ENCODE results near the gene SELENOW. TPM values are rescaled to one million over a fixed set of nuclear protein-coding genes. Genes with fewer than 3 reads are reported as not detected.

The SELENOW gene
- total RNA-seq (2022; extraction: Qiagen RNA extraction) = 94.1 to 159 TPM (median 149 TPM) in 5 replicates

GRCh38 chr19:47778049-47778953 is at the start of gene SELENOW:
Gene SELENOW (plus strand): TSS chr19:47778703. CDS start chr19:47778786, 83 bp downstream.

GRCh38 chr19:47745010-47745901 is 33.2 kb upstream of the SELENOW start, which contains the start of gene NOP53:
Gene NOP53 (plus strand): TSS chr19:47745546. CDS start chr19:47745560, 14 bp downstream.

GRCh38 chr19:47804451-47804850 is 25.9 kb downstream of the SELENOW start, which contains the start of gene TPRX1:
Gene TPRX1 (minus strand): TSS chr19:47804551. CDS start chr19:47804539, 12 bp downstream.

GRCh38 chr19:47821460-47822020 is 43.0 kb downstream of the SELENOW start, which contains the start of gene CRX:
Gene CRX (plus strand): TSS chr19:47821937. CDS start chr19:47834444, 12,507 bp downstream.

Other genes starting within 250 kb of the SELENOW start
- gene ZNF541, start 205.6 kb upstream of the SELENOW start, total RNA-seq (2022; extraction: Qiagen RNA extraction) = 0.02 to 0.05 TPM (median 0.04 TPM) in 3 of 5 replicates, not detected in the others
- 9.8 to 20.5 TPM (median 17.0 TPM) in 5 replicates for gene BICRA, start 169.6 kb upstream of the SELENOW start, total RNA-seq (2022; extraction: Qiagen RNA extraction)
- 104 to 181 TPM (median 172 TPM) in 5 replicates for gene EHD2, start 65.3 kb upstream of the SELENOW start, total RNA-seq (2022; extraction: Qiagen RNA extraction)
- 228 to 309 TPM (median 256 TPM) in 5 replicates for gene NOP53, start 33.2 kb upstream of the SELENOW start, total RNA-seq (2022; extraction: Qiagen RNA extraction)
- not detected in 5 replicates for gene TPRX1, start 25.8 kb downstream of the SELENOW start, total RNA-seq (2022; extraction: Qiagen RNA extraction)
- gene CRX, start 43.2 kb downstream of the SELENOW start, total RNA-seq (2022; extraction: Qiagen RNA extraction) = not detected in 5 replicates
- not detected in 5 replicates for gene TPRX2, start 80.5 kb downstream of the SELENOW start, total RNA-seq (2022; extraction: Qiagen RNA extraction)
- 0.03 to 0.04 TPM in 2 of 5 replicates, not detected in the others for gene SULT2A1, start 107.6 kb downstream of the SELENOW start, total RNA-seq (2022; extraction: Qiagen RNA extraction)
- not detected in 5 replicates for gene BSPH1, start 213.5 kb downstream of the SELENOW start, total RNA-seq (2022; extraction: Qiagen RNA extraction)
- gene ELSPBP1, start 215.9 kb downstream of the SELENOW start, total RNA-seq (2022; extraction: Qiagen RNA extraction) = not detected in 5 replicates

Data from A549 treated with dexamethasone at 1 μM for 4 hours (cell line).